ENCODE measurements around the gene MEIS1.

- TF ChIP-seq CTCF (tag by site-specific recombination; IDR thresholded peaks at IDR 0.05): no peak
- no peak for TF ChIP-seq PRDM1 (tag by site-specific recombination; IDR thresholded peaks at IDR 0.05)
- no peak for TF ChIP-seq ZNF274 (IDR thresholded peaks at IDR 0.05; ENCODE audit: low read length)
- no peak for TF ChIP-seq ZNF274 (tag by site-specific recombination; IDR thresholded peaks at IDR 0.05; ENCODE audit: borderline replicate concordance)
- TF ChIP-seq ZBTB1 (tag by site-specific recombination; IDR thresholded peaks at IDR 0.05): no peak
- TF ChIP-seq ZNF837 (tag by site-specific recombination; IDR thresholded peaks at IDR 0.05): no peak
- TF ChIP-seq ZNF184 (tag by site-specific recombination; IDR thresholded peaks at IDR 0.05): no peak
- TF ChIP-seq SETDB1 (IDR thresholded peaks at IDR 0.05; ENCODE audit: insufficient read length, low read length): no peak
Observed at GRCh38 chr2:66408905-66409304, 26.0 kb upstream of the MEIS1 start.

Data from HEK293 (cell line).